HUES48 (cell line): ENCODE measurements around the gene PRKAB1.

Experiments
- H3K27ac ChIP-seq: one replicate; pipeline ENCODE4 v1.7.0; 2013; ENCODE audit warnings: low read depth, low read length, inconsistent platforms
- H3K27me3 ChIP-seq: 2 replicates; pipeline ENCODE4 v1.6.1; 2013; ENCODE audit warnings: mild to moderate bottlenecking, low read length; ENCODE audit not compliant: control insufficient read depth, insufficient read depth
- H3K36me3 ChIP-seq: 2 replicates; pipeline ENCODE4 v1.6.1; 2013; ENCODE audit warnings: low read length; ENCODE audit not compliant: control insufficient read depth, insufficient read depth
- H3K4me1 ChIP-seq: 2 replicates; pipeline ENCODE4 v1.6.1; 2013; ENCODE audit warnings: mild to moderate bottlenecking, low read length; ENCODE audit not compliant: control insufficient read depth, insufficient read depth
- H3K4me3 ChIP-seq: 2 replicates; pipeline ENCODE4 v1.5.1; 2013; ENCODE audit warnings: mild to moderate bottlenecking, low read depth, low read length
- H3K9ac ChIP-seq: 2 replicates; pipeline ENCODE4 v1.6.1; 2013; ENCODE audit warnings: mild to moderate bottlenecking, low read depth, low read length, moderate library complexity
- H3K9me3 ChIP-seq: 2 replicates; pipeline ENCODE4 v1.6.1; 2013; ENCODE audit warnings: low read length; ENCODE audit not compliant: control insufficient read depth, insufficient read depth

Gene PRKAB1

DNA sequence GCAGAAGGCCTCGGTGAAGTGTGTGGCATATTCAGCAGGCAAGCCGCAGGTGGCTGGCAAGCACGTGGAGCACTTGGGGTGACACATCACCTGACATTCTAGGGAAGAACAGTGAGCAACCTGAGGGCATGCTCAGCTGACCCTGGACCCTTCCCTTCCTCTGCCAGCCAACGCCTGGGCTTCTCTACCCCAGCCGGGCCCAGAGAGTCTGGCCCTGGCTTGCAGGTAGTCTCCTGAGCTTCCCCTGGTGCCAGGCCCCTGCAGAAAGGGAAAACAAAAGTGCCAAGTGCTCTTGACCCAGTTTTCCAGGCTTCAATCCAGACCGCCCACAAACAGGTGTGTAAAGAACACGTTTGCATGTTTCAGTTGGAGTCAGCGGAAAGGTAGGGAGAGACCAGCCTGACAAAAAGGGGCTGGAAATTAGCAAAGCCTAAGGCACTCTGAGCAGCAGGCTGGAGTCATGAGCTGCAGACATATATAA is 45.7 kb downstream of the PRKAB1 start:
- Histone ChIP-seq H3K9me3 (no peaks in the 10 kb centered on the region), H3K36me3 (peaks cover 87% of the 10 kb centered on the region), H3K4me3 (no peak overlapping the region), H3K27ac (no peak overlapping the region), H3K9ac (no peak overlapping the region), H3K27me3 (no peaks in the 10 kb centered on the region), H3K4me1 (no peaks in the 10 kb centered on the region)

DNA sequence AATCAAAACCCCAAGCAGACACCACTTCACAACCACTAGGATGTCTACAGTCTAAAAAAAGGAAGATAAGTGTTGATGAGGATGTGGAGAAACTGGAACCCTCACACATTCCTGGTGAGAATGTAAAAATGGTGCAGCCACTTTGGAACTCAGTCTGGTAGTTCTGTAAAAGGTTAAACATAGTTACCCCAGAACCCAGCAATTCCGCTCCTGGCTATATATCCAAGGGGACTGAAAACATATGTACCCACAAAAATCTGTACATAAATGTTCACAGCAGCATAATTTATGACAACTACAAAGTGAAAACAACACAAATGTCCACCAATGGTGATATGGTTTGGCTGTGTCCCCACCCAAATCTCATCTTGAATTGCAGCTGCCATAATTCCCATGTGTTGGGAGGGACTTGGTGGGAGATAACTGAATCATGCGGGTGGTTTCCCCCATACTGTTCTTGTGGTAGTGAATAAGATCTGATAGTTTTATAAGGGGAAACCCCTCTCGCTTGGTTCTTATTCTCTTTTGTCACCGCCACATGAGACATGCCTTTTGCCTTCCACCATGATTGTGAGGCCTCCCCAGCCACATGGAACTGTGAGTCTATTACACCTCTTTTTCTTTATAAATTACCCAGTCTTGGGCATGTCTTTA is 46.8 kb downstream of the PRKAB1 start:
- H3K27ac ChIP-seq, result no peak overlapping the region
- H3K36me3 ChIP-seq, result peaks cover 86% of the 10 kb centered on the region

DNA sequence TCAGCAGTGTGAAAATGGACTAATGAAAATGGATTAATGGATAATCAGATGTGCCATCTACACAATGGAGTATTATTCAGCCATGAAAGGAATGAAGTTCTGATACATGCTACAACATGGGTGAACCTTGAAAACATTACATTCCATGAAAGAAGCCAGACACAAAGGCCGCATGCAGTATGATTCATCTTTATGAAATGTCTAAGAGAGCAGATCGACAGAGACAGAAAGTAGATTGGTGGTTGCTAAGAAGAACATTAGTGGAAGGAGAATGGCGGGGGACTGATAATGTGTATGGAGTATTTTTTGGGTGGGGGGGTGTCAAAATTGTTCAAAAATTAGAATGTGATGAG is 47.3 kb downstream of the PRKAB1 start:
- H3K27ac ChIP-seq, result no peak overlapping the region
- H3K36me3 ChIP-seq, result peaks cover 86% of the 10 kb centered on the region

More for the DNA sequence above, 46.8 kb downstream of the PRKAB1 start:
- H3K4me3 ChIP-seq, result no peak overlapping the region
- H3K9me3 ChIP-seq, result no peaks in the 10 kb centered on the region
- H3K27me3 ChIP-seq, result no peaks in the 10 kb centered on the region
- no peak overlapping the region for H3K9ac ChIP-seq
- no peaks in the 10 kb centered on the region for H3K4me1 ChIP-seq

DNA sequence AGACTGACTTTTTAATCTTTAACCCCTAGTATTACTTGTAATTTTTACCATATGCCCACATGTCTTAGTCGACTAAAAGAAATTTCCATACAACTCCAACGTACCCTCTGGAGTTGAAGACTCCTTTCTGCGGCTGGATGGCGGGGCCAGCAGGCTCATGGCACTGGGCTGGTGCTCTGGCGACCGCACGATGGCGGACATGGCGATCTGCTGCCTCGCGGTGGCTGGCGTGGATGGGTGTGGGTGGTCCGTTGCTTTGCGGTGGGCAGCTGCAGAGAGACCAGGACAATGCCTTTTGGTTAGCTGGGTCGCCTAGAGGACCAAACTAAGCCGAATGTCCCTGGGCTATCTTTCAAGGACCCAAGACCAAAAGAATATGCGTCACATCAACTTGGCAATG is 50.2 kb downstream of the PRKAB1 start:
- H3K9ac ChIP-seq, result no peak overlapping the region
- no peak overlapping the region for H3K27ac ChIP-seq
- no peaks in the 10 kb centered on the region for H3K9me3 ChIP-seq
- no peaks in the 10 kb centered on the region for H3K27me3 ChIP-seq
- peaks cover 68% of the 10 kb centered on the region for H3K36me3 ChIP-seq
- no peaks in the 10 kb centered on the region for H3K4me1 ChIP-seq
- H3K4me3 ChIP-seq, result no peak overlapping the region

More for the DNA sequence above, 47.3 kb downstream of the PRKAB1 start:
- no peak overlapping the region for H3K4me3 ChIP-seq
- no peaks in the 10 kb centered on the region for H3K27me3 ChIP-seq
- no peaks in the 10 kb centered on the region for H3K9me3 ChIP-seq
- H3K4me1 ChIP-seq, result no peaks in the 10 kb centered on the region
- no peak overlapping the region for H3K9ac ChIP-seq

DNA sequence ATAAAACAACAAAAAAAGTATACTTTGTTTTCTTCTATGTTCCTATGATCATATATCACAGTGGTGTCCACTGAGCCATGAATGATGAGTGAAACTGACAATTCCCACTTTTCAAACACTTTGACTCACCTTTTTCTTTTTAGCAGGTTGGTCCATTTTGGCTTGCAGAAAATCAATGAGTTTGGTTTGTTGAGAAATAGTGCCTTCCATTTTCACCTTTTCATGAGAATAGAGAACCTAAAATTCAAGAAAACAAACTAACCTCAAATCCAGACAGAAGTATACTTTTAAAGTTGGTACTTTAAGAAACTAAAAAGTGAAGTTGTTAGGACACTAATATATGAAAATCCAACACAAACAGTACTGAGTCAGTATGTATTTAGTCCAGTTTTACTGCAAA is 52.4 kb downstream of the PRKAB1 start:
- Histone ChIP-seq H3K4me3 (no peak overlapping the region), H3K36me3 (peaks cover 46% of the 10 kb centered on the region), H3K9me3 (no peaks in the 10 kb centered on the region), H3K9ac (no peak overlapping the region), H3K4me1 (no peaks in the 10 kb centered on the region), H3K27ac (no peak overlapping the region), H3K27me3 (no peaks in the 10 kb centered on the region)

DNA sequence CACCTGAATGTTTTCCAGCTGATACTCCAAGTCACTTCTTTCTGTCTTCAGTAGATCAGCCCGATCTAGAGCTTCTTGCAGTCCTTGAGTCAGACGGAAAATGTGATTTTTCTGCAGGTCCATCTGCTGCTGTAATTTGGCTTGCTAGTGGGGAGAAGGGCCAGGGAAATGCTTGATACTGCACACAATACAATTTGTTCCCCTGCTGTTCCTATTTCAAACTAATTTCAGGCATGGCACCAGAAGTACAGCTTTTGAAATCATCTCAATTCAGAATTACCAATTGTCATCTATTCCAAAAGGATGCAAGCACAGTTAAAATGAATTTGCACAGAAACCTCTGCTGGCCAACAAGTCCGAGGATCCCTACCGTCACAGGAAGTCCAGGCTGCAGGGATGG is 53.4 kb downstream of the PRKAB1 start:
- Histone ChIP-seq H3K27ac (no peak overlapping the region), H3K27me3 (no peaks in the 10 kb centered on the region), H3K9me3 (no peaks in the 10 kb centered on the region), H3K36me3 (peaks cover 45% of the 10 kb centered on the region), H3K9ac (no peak overlapping the region), H3K4me3 (no peak overlapping the region), H3K4me1 (no peaks in the 10 kb centered on the region)

DNA sequence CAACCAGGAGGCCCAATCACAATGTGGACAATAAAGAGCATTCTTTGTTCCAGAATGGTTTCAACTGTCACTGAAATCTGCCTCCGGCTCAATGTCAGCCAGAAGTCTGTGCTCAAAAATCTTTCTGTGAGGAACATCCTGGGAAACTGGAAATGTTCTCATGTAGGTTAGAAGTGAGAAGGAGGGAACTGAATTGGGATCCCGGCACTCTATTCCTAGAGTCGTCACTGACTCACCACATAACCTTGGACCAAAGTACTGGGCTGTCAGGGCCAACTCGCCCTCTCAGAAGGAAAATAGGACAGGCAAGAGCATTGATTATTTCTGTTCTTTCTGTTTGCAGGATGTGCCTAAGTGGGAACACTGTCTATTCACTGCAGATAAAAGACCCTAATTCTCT is 57.6 kb downstream of the PRKAB1 start:
- Histone ChIP-seq H3K9me3 (no peaks in the 10 kb centered on the region), H3K36me3 (peaks cover 47% of the 10 kb centered on the region), H3K9ac (no peak overlapping the region), H3K4me3 (no peak overlapping the region), H3K27me3 (no peaks in the 10 kb centered on the region), H3K27ac (no peak overlapping the region), H3K4me1 (no peaks in the 10 kb centered on the region)

DNA sequence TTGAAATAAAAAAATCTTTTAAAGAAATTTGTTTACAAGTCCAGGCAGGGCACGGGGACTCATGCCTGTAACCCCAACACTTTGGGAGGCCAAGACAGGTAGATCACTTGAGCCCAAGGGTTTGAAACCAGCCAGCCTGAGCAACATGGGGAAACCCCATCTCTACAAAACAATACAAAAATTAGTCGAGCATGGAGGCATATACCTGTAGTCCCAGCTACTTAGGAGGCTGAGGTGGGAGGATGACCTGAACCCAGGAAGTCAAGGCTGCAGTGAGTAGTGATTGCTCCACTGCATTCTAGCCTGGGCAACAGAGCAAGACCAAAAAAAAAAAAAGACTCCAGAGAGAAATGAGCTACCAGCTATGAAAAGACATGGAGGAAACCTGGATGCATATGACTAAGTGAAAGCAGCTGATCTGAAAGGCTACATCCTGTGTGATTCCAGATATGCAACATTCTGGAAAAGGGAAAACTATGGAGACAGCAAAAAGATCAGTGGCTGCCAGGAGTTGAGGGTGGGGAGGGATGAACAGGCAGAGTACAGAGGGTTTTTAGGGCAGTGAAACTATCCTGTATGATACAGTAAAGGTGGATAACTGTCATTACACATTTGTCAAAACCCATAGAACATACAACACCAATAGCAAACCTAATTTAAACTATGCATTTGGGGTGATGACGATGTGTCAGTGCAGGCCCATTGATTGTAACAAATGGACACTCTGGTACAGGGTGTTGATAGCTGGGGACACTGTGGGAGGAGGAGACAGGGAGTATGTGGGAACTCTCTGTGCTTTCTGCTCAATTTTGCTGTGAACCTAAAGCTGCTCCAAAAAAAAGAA is 59.9 kb downstream of the PRKAB1 start:
- Histone ChIP-seq H3K36me3 (peaks cover 45% of the 10 kb centered on the region), H3K4me3 (no peak overlapping the region), H3K4me1 (no peaks in the 10 kb centered on the region), H3K27me3 (no peaks in the 10 kb centered on the region), H3K9me3 (no peaks in the 10 kb centered on the region), H3K9ac (no peak overlapping the region), H3K27ac (no peak overlapping the region)

DNA sequence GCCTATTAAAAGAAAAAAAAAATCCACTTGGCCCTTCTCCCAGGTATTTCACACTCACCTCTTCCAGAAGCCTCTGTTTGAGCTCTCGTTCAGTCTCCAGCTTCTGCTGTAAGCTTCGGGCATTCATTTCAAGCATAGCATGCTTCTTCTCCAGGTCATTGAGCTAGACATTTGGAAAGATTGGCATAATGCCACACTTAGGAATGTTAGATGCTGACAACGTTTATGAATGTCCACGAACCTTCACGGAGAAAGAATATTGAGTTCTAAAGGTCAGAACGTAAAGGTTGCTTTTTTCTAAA is 60.5 kb downstream of the PRKAB1 start:
- Histone ChIP-seq H3K9ac (no peak overlapping the region), H3K27me3 (no peaks in the 10 kb centered on the region), H3K4me1 (no peaks in the 10 kb centered on the region), H3K36me3 (peaks cover 48% of the 10 kb centered on the region), H3K27ac (no peak overlapping the region), H3K4me3 (no peak overlapping the region), H3K9me3 (no peaks in the 10 kb centered on the region)

DNA sequence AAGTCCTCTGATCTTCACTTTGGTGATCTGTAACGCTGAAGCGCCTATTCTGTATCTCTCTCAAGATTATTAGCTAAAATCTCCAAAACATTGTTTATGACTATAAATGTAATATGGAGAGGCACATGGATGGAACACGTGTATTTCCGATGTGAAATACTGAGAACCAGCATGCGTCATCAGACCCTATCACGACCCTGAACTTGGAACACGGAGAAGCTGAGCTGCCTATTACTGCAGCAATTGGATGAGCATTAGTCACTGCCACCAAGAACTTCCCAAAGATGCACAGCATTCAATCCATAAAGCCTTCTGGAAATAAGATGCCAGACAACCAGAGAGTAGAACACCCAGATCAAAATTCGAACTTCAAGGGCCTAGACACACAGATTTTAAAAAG is 61.9 kb downstream of the PRKAB1 start:
- Histone ChIP-seq H3K9ac (no peak overlapping the region), H3K36me3 (peaks cover 63% of the 10 kb centered on the region), H3K27me3 (no peaks in the 10 kb centered on the region), H3K9me3 (no peaks in the 10 kb centered on the region), H3K27ac (no peak overlapping the region), H3K4me1 (no peaks in the 10 kb centered on the region), H3K4me3 (no peak overlapping the region)

DNA sequence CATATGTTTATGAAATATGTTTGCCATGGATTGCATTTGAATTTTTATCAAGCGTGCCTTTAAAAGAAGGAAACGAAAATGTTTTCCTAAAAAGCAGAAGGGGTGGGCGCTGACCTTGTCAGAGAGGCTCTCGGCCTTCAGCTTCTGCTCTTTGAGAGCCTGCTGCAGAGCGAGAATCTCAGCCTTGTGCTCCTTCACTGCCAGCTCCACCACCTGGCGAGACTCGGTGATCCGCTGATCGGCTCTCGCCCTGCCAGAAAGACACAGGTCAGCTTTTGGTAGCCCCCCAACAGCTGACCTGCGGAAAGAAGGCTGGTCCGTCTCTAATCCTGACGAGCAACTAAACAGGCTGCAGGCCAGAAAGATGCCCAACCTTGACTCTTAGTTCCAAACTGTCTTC is 62.4 kb downstream of the PRKAB1 start:
- Histone ChIP-seq H3K9me3 (no peaks in the 10 kb centered on the region), H3K4me3 (no peak overlapping the region), H3K4me1 (no peaks in the 10 kb centered on the region), H3K27ac (no peak overlapping the region), H3K36me3 (peaks cover 68% of the 10 kb centered on the region), H3K9ac (no peak overlapping the region), H3K27me3 (no peaks in the 10 kb centered on the region)
